Stimulated activated CD8-positive, alpha-beta memory T cell treated with anti-CD3 and anti-CD28 coated beads, Interleukin-12 subunit alpha, Interleukin-12 subunit beta, amount 100 ng/mL, for 1 hour (primary cell): ENCODE data around the gene NPC1.

ENCODE experiments used
- DNase-seq: peaks from one replicate; pipeline ENCODE4 v3.0.0-alpha.2; 2020; ENCODE audit warnings: low read depth

The NPC1 gene

DNA sequence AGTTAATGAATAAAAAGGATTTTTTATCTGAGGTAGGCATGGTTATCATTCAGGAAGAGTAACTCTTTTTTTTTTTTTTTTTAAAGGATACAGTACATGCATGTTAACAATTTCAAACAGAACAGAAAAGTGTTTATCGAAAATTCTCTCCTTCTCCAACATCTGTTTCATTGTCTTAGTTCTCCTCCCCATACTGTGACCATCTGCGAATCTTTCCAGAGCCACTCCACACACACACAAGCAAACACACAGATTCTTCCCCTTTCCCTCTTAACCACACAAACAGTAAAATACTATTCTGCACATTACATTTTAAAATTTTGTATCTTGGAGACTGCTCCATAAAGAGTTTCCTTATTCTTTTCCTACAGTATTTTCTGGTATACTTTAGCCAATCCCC lies 38.0 kb downstream of the NPC1 start:
- no peak for DNase-seq

DNA sequence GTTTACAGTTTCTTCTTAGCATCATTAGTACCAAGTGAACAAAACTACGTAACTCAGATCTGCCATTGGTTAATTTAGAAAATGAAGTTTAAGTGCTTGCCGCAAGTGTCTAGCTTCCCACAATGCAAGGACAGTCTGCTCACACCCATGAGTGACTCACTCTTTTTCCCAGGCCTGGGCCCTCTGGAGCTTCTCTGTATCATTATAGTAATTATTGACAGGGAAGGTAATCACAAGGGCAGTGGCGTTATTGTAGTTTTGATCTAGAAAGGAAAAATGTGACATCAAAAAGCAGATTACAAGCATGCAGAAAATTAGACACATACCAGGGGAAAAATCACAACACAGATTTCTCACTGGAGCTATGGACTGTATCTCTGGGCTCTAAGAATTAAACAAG lies 38.5 kb downstream of the NPC1 start:
- no peak for DNase-seq

- DNase-seq: no peak
Measured at GRCh38 chr18:23547306-23547705, 39.0 kb downstream of the NPC1 start.

GRCh38 chr18:23545247-23545789 lies 41.0 kb downstream of the NPC1 start:
- DNase-seq: no peak

DNA sequence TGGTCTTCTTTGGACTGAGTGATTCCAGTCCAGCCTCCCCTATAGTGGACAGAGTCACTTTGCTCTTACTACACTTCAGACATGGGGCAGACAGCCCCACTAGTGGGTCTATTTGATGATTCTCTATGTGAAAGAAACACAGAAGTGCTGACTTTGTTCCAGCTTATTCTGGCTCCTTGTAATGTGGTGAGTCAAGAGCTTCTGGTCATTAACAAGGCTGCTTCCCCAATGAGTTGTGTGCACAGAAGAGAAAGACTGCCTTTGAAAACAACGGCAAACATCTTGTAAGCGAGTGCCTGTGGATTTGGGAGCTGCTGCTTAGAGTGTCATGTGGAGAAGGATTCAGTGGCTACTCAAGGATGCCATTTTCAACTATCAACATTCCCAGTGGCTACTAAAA lies 43.8 kb downstream of the NPC1 start:
- DNase-seq: no peak

- no peak for DNase-seq
Measured at GRCh38 chr18:23541349-23542093, 44.8 kb downstream of the NPC1 start.

DNA sequence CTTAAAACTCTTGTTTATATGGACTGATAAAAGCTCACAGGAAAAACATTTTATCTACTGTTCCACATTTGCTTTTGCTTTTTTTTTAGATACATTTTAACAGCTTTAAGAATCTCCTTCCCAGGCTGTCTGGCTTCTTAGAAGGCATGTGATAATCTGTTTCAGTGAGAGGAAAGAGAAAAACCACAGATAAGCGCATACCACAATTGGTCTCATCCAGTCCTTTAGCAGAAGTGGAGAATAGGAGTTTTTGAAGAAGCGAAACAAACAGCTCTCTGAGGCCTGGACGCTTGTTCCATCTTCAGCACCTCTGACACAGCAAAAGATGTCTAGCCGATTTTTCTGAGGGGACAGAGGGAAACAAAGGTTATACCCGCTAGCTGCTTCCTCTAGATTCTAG lies 45.4 kb downstream of the NPC1 start:
- no peak for DNase-seq

DNA sequence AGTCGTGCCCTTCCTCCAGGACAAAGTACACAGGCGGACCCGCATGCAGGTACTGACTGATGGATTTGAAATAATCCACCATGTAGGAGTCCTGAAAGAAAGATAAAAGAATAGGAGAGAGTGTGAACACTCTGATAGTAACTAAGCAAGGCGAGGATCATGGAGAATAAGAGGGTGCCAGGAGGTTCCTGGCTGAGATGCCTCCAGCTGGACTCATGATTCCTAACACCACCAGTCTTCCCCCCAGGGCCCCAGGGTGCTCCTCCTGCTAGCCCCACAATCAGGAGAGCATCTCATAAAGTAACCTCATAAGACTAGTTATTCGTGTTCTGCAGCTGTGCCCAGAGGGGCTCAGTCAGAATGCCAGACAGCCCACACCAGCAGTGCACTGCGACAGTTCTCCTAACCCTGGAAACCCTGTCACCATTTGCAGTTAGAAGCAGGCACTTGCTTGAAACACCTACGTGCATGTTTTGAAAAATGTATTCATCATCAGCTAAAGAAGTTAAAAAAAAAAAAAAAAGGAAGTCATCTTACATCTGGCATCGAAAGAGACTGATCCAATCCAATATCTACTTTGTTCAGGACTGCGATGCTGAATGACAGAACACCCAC lies 46.3 kb downstream of the NPC1 start:
- DNase-seq: no peak

DNA sequence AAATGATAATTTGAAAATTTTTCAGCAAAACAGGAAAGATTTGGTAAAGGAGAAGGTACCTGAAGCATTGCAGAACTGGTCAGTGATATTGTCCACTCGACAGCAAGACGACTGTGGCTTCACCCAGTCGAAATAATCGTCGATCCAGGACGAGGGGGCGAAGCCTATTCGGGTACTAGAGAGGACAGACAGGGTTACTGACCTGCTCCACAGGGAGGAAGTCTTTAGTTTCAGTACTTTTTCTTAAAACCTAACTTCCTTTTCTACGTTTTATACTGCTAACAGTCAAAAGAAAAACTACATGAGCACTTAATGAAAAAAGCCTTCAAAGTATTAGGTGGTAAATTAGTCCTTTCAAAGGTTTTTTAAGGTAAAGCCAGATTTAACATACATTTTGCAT lies 47.0 kb downstream of the NPC1 start:
- DNase-seq: no peak

DNA sequence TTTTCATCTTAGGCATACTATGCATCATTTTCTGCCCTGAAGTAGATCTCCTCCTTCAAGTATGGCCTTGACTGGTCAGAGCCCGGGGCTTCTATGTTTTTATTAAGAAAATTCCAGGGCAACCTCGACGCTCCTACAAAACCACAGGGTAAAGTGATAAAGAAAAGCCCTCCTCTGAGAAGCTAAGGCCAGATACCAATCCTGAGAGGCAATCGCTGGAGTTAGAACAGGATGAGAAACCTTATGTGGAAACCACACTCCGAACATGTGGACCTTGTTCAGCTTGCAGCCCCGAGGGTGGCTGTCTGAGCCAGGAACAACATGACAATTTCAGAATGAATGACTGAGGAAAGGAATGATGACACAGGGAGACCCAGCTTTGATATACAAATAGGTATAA lies 47.4 kb downstream of the NPC1 start:
- no peak for DNase-seq

DNA sequence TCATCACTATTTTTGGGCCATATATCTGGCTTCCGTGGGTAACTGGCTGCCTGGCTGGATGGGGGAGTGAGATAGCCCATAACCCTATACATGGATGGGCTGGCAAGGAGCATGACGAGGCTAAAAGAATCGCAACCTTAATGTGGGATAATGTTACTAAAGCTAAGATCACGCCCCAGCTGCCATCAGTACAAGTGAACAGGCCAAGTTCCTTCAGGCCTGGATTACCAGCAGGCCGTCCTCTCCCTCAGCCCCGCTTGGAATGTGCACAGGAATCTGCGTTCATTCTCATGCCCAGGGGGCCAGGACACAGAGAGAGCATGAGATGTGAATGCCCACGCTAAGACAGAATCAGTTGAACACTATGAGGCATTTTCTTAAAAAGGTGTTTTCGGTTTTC lies 48.3 kb downstream of the NPC1 start:
- no peak for DNase-seq

DNA sequence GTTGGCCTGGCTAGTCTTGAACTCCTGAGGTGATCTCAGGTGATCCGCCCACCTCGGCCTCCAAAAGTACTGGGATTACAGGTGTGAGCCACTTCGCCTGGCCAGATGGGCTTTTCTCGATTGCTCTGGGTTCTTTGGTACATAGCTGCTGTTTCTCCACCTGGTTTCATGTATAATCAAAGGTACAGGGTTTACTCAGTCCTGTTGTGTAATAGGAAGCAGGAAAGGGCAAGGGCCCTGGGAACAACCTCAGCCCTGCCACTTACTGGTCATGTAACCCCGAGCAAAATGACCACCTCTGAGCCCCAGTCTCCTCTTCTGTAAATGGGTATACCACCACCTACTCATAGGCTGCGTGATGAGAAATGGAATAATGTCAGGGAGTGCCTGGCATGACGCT lies 49.0 kb downstream of the NPC1 start:
- DNase-seq: no peak

GRCh38 chr18:23536204-23536603 lies 50.1 kb downstream of the NPC1 start:
- no peak for DNase-seq

GRCh38 chr18:23534276-23534675 lies 52.0 kb downstream of the NPC1 start:
- DNase-seq: no peak

DNA sequence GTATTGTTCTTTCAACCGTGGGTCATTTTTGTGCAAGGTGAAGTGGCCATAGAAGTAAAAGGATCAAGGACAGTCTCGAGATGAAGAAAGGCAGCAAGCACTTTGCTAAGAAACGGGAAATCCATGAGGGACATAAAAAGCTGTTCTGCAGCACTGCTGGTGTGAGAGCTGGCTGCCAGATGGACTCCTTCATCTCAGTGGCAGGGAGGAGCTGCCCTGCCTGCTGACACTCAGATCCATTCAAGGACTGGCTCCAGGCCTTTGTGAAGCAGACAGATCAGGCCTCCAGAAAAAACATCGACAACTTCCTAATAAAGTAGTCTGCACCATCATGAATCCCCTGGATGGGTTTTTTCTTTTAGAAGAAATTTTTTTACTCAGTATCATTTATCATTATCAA lies 53.5 kb downstream of the NPC1 start:
- no peak for DNase-seq

- DNase-seq: no peak
Measured at GRCh38 chr18:23531912-23532311, 54.4 kb downstream of the NPC1 start.

DNA sequence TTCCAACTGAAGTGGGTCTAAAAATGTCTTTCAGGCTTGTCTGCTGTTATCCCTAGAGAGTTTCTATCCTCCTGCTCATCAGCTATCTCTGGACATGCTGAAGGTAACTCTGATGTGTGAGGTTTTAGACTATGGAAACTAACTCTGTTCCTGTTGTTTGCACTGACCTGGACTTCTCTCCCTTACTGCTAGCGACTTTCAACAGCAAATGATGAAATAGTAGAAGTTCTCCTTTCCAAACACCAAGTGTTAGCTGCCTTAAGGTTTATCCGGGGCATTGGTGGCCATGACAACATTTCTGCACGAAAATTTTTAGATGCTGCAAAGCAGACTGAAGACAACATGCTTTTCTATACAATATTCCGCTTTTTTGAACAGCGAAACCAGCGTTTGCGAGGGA lies 56.1 kb downstream of the NPC1 start:
- DNase-seq: no peak

DNA sequence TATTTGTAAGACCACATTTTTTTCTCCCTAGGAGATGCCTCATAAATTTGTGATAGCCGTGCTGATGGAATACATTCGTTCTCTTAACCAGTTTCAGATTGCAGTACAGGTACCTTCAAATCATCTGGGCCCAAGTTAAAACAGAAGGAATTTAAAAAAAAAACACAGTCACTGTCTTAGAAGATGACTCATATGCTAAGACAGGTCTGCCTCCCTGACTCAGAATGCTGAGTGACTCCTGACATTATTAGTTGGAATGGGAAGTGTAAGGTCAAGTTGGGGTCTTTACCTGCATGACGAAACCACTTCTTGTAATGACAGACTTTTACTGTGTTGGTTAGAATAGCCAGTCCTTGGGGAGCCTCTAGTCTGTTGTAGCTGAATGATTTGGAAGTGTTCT lies 56.7 kb downstream of the NPC1 start:
- DNase-seq: no peak

DNA sequence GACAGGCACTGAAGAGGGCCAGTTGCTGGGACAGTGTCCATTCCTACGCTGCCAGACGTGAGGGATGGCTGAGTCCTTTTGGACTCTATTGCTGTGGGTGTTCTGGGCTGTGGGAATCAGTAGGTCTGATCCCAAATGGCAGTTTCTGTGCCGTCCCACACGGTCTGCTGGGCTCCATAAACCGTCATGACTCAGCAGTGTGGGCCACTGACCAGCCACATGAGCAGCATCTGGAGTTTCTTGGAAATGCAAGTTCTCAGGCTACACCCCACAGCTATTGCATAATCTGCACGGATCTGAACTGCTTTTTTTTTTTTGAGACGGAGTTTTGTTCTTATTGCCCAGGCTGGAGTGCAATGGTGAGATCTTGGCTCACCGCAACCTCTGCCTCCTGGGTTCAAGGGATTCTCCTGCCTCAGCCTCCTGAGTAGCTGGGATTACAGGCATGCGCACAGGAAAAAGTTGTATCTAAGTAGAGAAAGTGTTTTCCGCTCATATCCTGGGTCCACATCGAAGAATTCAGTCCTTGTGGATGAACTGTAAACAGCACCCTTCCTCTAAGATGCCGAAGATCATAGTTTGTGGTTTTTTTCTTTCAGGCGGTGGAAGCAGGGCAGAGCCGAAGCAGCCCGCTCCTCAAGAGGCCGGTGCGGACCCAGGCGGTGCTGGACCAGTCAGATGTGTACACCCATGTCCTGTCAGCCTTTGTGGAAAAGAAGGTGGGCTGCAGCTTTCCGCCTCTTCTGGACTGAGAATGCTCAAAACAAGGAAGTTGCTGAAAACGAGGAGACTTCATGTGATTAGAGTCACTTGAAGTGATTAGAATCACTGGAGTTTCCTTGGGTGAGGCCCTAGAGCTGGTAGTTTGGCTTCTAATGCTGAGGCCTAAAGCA lies 57.5 kb downstream of the NPC1 start:
- DNase-seq: no peak

DNA sequence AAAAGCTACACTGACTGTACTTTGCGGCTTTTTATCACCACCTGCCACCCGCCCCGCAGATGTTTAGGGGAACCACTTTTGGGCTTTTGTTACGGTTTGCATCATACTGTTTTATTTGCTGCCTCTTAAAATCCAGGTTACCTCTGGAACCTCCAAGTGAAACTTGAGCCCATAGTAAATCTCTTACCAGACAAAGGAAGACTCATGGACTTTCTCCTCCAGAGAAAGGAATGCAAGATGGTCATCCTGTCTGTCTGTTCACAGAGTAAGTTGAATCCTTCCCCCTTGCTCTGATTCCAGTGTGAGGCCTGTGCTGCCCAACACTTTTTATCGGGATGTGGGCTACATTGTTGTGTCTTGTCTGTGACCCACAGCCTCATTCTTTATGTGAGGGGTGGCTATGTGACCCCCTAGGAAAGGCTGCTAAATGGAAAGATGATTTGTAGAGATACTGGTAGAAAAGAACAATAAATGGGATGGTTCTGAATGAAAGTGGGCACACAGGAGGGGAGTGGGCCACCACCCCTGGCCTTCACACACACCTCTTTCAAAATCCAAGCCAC lies 59.7 kb downstream of the NPC1 start:
- DNase-seq: no peak

DNA sequence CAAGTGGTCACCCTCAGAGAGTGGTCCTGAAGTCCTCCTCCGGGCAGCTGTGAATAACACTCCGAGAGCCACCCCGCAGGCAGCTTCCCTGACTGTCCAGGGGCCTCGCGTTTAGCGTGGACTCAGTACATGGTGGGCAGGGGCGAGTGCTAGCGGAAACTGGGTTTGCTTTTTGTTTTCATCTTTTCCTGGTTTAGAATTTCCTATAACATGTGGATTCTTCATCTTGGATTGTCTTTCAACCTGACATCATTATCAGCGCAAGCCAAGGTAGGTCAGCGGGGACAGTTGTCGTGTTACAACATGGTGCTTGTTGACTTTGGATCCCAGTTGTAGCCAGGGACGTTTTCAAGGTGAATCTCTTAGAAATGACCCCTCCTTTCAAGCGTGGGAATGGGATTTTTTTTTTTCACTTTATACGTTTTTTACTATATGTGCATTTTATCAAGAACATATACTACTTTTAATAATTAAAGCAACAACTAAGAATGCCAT lies 62.0 kb downstream of the NPC1 start:
- DNase-seq: no peak
